Measurements from ENCODE around the gene PRMT5.

GRCh38 chr14:22910916-22911315, 18.3 kb downstream of the PRMT5 start:
- no peak for TF ChIP-seq MAX (IDR thresholded peaks at IDR 0.05)
- TF ChIP-seq RAD21 (IDR thresholded peaks at IDR 0.05; ENCODE audit: low read depth) = no peak
